NCI-H1436 treated with DMSO at 0.1 percent for 48 hours (cell line): ENCODE measurements around the gene LRRC25.

Source experiments
- DNase-seq: peaks from one replicate; lab custom pipeline; 2025; lab: John Stamatoyannopoulos, UW

LRRC25 gene

GRCh38 chr19:18424890-18425514 lies 27.6 kb upstream of the LRRC25 start:
- no peak for DNase-seq

GRCh38 chr19:18424122-18424889 lies 26.9 kb upstream of the LRRC25 start:
- no peak for DNase-seq

GRCh38 chr19:18423258-18424020 lies 26.0 kb upstream of the LRRC25 start:
- no peak for DNase-seq

- DNase-seq, result no peak
These were observed 25.2 kb upstream of the LRRC25 start for GRCh38 chr19:18422530-18423191.

DNA sequence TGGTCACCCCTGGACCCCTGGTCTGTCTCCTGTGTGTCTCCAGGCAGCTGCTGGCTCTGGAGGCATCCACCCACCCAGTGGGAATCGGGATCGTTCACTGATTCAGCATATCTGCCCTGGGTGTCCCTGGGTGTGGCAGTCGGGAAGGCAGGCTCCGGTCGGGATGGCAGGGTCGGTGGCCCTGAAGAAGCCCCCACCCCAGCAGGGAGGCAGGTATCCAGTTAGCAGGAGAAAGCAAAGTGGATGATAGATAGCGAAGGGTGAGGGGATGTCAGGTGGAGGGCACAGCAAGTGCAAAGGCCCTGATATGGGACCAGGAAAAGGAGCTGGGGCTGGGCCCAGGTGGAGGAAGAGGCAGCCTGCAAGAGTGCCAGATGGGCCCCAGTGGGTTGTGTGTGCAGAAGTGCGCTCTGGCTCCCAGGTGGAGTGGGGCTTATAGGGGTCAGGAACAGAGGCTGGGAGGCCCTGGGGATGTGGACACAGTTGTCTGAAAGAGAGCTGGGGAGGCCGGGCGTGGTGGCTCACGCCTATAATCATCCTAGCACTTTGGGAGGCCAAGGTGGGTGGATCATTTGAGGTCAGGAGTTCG lies 24.0 kb upstream of the LRRC25 start:
- no peak for DNase-seq

GRCh38 chr19:18420930-18421329 lies 23.5 kb upstream of the LRRC25 start:
- DNase-seq, result no peak

DNA sequence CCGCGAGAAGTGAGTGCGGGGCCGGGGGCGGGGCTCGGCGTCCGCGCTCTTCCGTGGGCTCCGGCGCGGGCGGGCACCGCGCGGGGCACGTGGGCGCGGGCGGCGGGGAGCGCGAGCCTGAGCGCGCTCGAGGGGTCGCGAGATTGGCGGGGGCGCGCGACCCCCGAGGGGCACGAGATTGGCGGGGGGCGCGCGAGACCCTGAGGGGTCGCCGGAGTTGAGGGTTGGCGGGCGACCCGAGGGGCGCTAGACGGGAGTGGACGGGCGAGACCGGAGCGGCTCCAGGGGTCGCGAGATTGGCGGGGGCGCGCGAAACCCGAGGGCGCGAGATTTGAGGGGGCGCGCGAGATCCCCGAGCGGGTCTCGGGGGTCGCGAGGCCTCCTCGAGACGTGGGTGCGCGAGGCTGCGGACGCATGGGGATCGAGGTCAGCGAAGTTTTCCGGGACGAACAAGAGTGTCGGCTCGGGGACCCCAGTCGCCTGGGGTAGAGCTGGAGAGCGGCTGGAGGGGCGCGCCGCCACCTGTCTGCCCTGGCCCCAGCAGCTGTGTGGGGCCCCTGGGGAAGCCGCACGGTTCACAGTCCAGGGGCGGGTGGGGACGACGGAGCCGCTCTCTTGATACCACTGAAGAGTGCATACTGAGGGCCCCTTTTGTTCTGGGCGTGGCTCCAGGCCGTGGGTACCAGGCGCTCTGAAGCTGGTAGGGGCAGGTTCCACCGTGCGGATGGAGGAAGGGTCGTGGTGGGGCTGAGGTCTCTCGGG lies 22.5 kb upstream of the LRRC25 start:
- no peak for DNase-seq

- DNase-seq, result no peak
These were observed 21.8 kb upstream of the LRRC25 start, which contains the start of gene SSBP4 for GRCh38 chr19:18419195-18419698. Gene SSBP4, plus strand, starts transcription at chr19:18419398. Its CDS starts 251 bp downstream, at chr19:18419649.

DNA sequence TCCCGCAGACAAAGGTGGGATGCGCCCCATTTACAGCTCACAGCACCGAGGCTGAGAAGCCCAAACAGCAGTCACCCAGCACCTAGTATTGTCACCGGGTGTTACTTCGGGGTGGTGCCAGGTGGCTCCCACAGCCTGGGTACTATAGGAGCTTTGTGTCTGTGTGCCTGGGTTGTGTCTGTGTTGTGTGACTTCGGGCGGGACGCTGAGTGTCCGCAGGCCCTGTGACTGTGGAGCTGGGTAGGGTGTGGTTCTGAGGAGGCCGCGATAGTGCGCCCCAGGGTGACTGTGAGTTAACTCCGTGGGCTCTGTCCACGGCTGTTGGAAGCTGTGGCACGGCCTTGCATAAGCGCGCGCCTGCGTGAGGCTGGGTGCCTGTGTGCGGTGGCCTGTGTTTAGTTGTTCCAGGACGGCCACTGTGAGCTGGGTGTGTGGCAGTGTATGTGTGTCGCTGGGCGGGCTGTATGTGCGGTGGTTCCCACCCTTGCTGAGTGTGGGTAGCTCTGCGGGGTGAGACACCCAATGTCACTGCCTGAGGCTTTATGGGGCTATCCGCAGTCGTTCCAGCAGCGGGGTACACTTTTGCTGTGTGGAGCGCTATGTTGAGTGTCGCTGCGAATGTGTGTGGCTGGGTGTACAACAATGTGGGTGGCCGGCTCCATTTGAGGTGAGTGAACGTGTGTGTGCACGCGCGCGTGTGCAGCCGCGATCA lies 21.2 kb upstream of the LRRC25 start:
- DNase-seq, result no peak

GRCh38 chr19:18418029-18418482 lies 20.6 kb upstream of the LRRC25 start:
- DNase-seq, result no peak

GRCh38 chr19:18417250-18418028 lies 20.0 kb upstream of the LRRC25 start:
- DNase-seq, result no peak

GRCh38 chr19:18416778-18417249 lies 19.4 kb upstream of the LRRC25 start:
- peak; percentile 48 for DNase-seq

DNA sequence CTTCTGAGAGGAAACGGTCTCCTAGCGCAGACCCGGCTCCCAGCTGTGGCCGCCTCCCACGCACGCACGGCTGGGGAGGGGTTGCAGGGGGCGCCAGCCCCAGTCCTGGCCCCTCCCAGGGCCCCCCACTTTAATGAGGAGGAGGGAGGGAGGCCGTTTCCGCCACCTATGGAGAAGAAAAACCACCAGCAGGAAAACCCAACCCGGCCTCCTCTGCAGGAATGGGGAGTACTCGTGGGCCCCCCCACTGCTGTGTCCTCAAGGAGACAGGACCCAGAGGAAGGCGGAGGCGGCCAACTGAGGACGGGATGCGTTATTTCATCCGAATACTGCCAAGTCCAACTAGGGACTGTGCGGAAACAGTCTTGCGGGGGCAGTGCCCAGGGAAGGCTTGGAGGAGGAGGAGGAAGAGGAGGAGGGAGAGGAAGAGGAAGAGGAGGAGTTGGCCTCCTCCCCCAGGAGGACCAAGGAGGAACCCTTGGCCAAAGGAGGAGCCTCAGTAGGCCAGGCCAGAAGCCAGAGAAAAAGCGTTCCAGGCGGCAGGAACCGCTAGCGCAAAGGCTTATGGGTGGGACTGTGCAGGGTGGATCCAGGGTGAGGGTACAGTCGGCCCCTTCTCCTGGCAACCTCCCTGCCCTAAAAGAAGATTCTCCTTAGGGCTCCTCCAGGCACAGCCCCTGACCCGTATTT lies 17.9 kb upstream of the LRRC25 start:
- DNase-seq, result no peak

DNA sequence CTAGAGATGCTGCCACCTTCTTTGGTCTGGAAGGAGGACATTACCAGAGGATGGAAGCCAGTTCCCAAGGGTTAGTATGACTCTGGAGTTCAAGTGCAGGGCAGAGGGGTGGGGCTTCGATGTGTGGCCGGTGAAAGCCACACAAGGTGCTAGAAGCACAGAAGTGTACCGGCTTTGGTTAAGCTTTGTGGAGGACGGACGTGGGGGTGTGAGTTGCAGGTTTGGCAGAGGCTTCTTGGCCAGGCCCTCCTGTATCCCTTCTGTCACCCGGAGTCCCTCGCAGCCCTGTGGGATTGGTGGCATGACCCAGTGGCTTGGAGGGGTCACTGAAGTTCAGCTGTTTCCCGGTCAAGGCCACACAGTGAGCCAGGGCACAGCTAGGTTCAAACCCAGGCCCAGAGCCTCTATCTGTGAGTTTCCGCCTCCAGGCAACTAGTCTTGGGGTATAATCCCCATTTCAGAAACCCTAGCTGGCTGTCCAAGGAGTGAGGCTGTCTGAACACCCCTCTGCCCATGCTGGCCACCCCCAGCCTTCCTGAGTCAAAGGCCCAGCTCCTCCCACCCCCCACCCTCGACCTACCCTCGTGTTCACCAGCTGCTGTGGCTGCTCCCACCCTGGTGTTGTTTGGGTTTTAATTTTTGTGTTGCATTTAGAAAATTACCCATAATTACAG lies 17.2 kb upstream of the LRRC25 start:
- peak; percentile 71 for DNase-seq

GRCh38 chr19:18412610-18413239 lies 15.3 kb upstream of the LRRC25 start:
- DNase-seq, result no peak

GRCh38 chr19:18408053-18408476 lies 10.6 kb upstream of the LRRC25 start:
- no peak for DNase-seq

GRCh38 chr19:18406749-18407148 lies 9.3 kb upstream of the LRRC25 start:
- no peak for DNase-seq
